Medulla oblongata (tissue), 1 donor: Measurements from ENCODE around the gene MXRA7.

ENCODE experiments used
- DNase-seq: peaks from one replicate; pipeline ENCODE4 v3.0.0-alpha.2; 2015; ENCODE audit errors: extremely low spot score

MXRA7 gene

GRCh38 chr17:76677406-76677805, 33.4 kb downstream of the MXRA7 start:
- no peak for DNase-seq

DNA sequence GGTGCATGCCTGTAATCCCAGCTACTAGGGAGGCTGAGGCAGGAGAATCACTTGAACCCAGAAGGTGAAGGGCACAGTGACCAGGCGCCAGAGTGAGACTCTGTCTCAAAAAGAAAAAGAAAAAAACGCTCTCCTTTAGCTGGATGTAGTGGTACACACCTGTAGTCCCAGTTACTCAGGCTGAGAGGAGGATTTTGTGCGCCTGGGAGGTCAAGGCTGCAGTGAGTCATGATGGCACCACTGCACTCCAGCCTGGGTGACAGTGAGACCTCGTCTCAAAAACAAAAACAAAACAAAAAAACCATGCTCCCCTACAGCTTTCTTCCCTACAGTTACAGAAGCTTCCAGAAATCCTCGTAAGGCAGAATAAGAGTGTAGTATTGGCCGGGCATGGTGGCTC, 34.1 kb downstream of the MXRA7 start:
- no peak for DNase-seq

- no peak for DNase-seq
These were observed 35.1 kb downstream of the MXRA7 start for GRCh38 chr17:76675648-76676047.

DNA sequence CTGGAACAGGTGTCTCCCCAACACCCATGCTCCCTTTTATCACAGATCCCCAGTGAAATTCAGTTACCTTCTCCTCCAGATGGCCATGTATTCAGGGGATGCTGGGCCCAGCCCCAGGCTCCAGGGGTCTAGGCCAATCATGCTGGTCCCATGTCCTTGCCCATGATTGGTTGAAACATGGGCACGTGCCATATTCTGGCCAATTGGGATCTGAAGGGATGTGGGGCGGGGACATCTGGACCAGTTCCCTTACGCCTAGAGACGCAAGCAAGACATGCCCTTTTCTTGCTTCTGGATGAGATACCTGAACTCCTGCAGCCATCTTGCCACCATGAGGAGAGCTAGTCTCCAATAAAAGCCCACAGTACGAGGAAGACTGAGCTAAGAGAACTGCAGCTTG, 36.2 kb downstream of the MXRA7 start:
- no peak for DNase-seq

DNA sequence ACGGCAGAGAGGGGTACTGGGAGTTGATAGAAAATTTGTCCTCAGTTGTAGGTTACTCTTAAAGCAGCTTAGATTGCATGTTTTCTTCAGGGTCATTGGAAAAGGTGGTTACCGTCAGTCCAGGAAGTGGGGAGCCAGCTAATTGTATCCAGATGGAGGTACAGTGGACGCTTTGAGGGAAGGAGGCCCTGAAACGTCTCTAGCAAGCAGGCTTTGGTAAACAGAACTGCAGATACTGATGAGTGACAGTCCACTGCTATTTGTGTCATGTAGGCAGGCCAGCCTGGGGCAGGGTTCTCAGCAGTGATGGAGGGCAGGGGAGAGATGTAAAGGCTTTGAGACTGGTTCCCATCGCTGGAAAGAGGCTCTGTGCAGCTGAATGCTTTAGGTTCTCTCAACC, 37.0 kb downstream of the MXRA7 start:
- no peak for DNase-seq

GRCh38 chr17:76672892-76673291, 37.9 kb downstream of the MXRA7 start:
- no peak for DNase-seq

GRCh38 chr17:76672270-76672851, 38.4 kb downstream of the MXRA7 start:
- DNase-seq = no peak

GRCh38 chr17:76671912-76672262, 38.9 kb downstream of the MXRA7 start:
- no peak for DNase-seq

DNA sequence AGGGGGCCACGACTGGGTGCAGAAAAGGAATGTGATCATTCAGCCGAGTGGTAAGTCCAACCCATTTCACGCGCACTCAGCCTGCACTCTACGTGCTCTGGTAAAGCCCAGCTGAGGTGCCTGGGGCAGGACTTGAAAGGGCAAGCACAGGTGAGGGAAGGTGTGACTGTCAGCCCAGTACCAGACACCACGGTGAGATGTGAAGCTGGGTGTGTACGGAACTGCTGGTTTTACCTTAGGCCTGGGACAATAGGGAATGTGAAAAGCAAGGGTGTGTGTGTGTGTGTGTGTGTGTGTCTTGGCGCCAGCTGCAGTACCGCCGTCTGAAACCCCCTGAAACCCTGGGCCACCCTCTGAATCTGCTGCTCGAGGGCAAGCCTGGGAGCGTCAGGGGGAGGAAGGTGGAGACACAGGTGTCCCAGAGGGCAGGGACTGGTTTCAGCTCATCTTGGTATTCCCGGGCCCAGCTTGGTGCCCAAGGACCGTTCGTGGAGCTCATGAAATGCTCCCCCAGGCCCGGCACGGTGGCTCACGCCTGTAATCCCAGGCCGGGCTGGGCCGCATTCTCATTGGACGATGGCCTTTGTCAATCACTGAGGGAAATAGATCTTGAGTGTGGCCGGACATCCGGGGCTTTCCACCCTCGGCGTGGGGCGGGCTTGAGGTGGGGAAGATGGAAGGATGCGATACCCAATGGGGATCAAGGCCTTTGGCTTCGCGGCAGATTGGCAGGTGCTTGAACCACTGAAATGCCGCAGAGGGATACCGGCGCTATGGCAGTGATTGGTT, 39.4 kb downstream of the MXRA7 start:
- peak; percentile 100 for DNase-seq

GRCh38 chr17:76670718-76671122, 40.0 kb downstream of the MXRA7 start:
- DNase-seq = no peak

DNA sequence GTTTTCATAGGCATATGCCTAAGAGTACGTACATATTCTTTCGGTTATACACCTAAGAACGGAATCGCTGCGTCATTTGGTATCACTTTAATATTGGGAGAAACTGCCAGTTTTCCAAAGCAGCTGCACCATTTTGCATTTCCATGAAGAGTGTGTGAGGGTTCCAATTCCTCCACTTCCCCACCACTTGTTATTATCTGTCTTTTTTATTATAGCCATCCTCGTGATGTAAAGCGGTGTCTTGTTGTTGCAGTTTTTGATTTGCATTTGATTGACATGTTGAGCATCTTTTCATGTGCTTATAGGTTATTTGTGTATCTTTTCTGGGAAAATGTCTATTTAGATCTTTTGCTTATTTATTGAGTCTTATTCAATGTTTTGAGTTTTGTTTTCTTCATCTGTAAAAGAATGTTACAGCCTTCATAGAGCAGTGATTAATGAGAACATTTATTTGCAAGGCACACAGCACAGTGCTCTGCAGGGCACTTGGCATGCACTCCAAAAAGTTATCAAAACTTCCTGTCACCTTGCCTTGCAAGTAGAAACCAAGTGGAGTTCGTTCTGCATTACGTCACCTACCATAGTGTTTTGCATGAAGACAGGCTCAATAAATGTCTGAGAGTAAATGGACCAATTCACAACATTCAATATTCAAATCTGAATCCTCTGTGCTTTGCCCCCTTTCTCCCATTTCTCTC, 40.6 kb downstream of the MXRA7 start:
- DNase-seq = no peak

DNA sequence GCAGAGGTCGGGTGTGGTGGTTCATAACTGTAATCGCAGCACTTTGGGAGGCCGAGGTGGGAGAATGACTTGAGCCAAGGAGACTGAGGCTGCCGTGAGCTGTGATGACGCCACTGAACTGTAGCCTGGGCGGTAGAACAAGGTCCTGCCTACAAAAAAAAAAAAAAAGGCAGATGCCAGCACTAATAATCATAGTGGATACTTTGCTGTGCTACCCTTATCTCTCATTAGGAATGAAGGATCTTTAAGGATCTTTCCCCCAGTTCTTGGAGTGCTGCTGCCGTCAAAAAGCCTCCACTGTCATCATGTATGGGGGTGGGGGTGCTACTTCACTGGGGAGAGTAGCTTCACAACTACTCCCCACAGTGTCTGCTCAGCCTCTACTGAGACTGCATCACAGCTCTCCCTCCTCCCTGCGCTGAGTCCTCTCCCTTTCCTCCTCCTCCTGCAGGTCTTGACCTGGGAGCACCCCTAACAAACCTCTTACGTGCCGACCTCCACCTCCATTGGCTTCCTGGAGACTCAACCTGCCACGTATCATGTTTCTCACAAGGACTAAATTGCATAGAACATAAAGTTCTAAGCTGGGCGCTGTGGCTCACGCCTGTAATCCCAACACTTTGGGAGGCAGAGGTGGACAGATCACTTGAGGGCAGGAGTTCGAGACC, 42.8 kb downstream of the MXRA7 start:
- DNase-seq = no peak

- no peak for DNase-seq
These were observed 43.3 kb downstream of the MXRA7 start for GRCh38 chr17:76667491-76667755.

GRCh38 chr17:76660656-76661042, 50.1 kb downstream of the MXRA7 start:
- DNase-seq = no peak

DNA sequence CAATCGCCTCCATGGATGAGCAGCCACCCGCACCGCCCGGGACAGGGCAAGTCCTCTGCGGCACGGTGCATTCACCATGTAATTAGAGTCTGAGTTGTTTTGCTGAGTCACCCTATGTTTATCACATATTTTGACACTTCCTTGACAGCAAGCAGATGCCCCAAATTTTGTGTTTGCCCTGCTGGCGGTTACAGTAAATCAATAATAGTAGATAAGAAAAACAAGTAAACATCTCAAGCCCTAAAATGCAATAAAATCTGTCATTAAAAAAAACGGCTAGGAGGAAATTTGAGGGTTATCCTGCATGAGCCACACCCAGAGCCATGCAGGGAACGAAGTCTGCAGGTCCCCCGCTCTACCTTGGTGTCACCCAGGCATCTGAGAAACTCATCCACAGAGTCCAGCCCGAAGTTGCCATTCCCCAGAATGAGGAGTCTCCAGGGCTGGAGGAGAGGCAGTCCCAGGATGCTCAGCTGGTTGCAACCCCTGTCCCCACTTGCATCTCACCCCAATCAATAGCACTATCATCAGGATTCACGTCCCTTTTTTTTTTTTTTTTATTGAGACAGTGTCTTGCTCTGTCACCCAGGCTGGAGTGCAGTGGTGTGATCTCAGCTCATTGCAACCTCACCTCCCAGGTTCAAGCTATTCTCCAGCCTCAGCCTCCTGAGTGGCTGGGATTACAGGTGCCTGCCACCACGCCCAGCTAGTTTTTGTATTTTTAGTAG, 50.7 kb downstream of the MXRA7 start:
- no peak for DNase-seq

DNA sequence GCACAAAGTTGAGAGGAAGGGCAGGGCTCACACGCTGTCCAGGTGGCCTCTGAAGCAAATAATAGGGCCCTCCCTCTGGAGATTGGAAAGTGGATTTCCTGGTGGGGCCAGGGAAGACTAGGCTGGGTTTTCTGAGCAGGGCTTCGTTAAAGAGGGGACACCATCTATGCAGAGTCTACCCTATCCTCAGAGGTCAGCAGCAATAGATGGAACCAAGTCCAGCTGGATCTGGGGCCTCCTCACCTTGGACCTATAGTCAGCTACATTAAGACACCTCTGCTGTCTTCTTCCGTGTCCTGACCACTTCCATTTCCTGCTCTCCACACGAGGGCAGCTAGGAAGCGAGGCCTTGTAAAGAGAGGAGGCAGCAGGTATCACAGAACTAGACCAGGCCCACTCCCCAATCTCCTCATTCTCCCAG, 52.5 kb downstream of the MXRA7 start:
- no peak for DNase-seq

- no peak for DNase-seq
These were observed 53.1 kb downstream of the MXRA7 start for GRCh38 chr17:76657505-76658241.

DNA sequence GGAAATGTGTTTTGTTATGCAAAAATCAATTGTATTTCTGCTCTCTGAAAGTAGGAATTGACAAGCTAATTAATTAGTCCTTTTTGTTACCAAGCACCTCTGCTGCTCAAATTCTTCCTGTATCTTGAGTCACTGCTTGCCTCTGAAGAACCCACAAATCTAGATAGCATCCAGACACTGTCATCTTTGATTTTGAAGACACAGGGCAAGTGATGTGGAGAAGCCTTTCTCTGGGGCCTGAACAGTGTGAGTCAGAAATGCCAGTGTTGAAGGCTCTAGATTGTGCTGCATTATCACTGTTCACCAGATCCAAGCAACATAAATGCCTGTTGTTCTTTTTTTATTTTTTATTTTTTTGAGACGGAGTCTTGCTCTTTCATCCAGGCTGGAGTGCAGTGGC, 56.4 kb downstream of the MXRA7 start:
- no peak for DNase-seq

DNA sequence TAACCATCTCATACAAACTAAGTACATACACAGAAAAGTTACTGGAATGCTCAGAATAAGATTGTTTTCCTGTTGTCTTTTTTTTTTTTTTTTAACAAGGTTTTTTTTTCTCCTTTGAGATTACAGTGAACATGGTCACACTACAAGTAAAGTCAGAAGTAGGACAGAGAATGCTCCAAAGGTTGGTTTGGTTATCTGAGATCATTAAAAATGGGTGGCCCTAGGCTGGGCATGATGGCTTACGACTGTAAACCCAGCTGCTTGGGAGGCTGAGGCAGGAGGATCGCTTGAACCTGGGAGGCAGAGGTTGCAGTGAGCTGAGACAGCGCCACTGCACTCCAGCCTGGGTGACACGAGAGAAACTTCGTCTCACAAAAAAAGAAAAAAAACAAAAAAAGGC, 60.3 kb downstream of the MXRA7 start:
- DNase-seq = no peak

DNA sequence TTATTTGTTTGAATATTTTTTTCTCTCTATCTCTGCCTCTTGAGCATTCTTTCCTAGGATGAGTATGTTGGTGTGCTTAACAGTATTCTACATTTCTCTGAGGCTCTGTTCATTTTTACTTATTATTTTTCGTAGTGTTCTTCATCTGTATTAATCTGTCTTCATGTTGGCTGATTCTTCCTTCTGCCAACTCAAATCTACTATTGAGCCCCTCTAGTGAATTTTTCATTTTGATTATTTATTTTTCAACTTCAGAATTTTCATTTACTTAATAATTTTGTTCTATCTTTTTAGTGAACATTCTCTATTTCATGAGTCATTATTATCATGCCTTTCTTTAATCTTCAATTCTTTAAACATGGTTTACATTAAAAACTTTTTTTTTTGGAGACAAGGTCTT, 64.1 kb downstream of the MXRA7 start:
- DNase-seq = no peak

GRCh38 chr17:76645481-76645880, 65.3 kb downstream of the MXRA7 start:
- DNase-seq = no peak

DNA sequence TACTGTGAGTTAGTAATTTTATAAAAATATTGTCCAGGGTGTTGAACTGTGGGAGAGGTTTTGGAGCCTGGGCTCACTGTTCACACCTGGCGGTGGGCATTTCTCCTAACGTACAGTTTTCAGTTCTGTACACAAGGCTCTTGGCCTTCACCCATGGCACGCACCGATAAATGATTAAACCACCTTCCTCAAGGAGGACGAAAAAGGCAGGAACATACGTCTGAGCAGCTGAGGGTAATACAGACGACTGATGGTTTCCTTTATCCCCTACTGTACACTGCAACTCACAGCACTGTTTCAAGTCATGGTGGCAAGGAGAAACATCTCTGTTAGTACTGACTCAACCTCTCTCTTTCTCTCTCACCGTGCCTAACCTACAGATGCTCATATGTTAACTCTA, 65.8 kb downstream of the MXRA7 start:
- DNase-seq = no peak
